Measurements from ENCODE around the gene NCS1.

The NCS1 gene

DNA sequence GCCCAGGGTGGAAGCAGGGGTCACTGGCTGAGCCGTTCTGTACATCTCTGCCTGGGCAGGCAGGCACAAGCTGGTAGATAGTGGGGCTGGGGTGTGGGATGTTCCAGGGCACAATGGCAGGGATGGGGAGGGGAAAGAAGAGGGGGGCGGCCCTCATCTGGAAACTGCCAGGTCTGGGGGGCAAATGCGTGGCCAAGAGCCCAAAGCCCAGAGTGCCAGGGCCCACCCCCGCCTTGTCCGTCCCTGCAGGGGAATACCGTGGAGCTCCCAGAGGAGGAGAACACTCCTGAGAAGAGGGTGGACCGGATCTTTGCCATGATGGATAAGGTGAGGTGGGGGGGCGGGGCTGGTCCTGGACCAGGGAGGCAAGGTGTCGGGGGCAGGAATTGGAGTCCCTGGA lies 50.6 kb downstream of the NCS1 start:
- Histone ChIP-seq H3K4me1 (ENCODE audit: insufficient read depth, low read length, poor library complexity, severe bottlenecking) (no peaks in the 10 kb centered on the region), H3K9me2 (replicated peaks; ENCODE audit: low read depth, low read length) (no peaks in the 10 kb centered on the region), H3K79me2 (ENCODE audit: insufficient read depth, low read length) (no peaks in the 10 kb centered on the region), H3K36me3 (ENCODE audit: insufficient read depth, low read length) (no peaks in the 10 kb centered on the region), H4K20me1 (ENCODE audit: insufficient read depth, low read length, poor library complexity, severe bottlenecking) (no peaks in the 10 kb centered on the region), H3K9me3 (ENCODE audit: insufficient read depth, low read depth, low read length) (no peaks in the 10 kb centered on the region), H3K4me3 (ENCODE audit: low read length, poor library complexity, severe bottlenecking) (no peak overlapping the region), H3K9ac (ENCODE audit: low read depth, low read length, poor library complexity, severe bottlenecking) (no peak overlapping the region), H3K4me2 (ENCODE audit: low read depth, low read length, poor library complexity, severe bottlenecking) (no peak overlapping the region), H2AFZ (ENCODE audit: low read length) (no peak overlapping the region), H3F3A (ENCODE audit: low read depth) (no peaks in the 10 kb centered on the region), H3K27me3 (ENCODE audit: insufficient read depth, low read length, poor library complexity, severe bottlenecking) (no peaks in the 10 kb centered on the region)
- TF ChIP-seq, protein P1, sequence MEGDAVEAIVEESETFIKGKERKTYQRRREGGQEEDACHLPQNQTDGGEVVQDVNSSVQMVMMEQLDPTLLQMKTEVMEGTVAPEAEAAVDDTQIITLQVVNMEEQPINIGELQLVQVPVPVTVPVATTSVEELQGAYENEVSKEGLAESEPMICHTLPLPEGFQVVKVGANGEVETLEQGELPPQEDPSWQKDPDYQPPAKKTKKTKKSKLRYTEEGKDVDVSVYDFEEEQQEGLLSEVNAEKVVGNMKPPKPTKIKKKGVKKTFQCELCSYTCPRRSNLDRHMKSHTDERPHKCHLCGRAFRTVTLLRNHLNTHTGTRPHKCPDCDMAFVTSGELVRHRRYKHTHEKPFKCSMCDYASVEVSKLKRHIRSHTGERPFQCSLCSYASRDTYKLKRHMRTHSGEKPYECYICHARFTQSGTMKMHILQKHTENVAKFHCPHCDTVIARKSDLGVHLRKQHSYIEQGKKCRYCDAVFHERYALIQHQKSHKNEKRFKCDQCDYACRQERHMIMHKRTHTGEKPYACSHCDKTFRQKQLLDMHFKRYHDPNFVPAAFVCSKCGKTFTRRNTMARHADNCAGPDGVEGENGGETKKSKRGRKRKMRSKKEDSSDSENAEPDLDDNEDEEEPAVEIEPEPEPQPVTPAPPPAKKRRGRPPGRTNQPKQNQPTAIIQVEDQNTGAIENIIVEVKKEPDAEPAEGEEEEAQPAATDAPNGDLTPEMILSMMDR (conservative IDR thresholded peaks at IDR 0.05; ENCODE audit: low read length) = no peak

DNA sequence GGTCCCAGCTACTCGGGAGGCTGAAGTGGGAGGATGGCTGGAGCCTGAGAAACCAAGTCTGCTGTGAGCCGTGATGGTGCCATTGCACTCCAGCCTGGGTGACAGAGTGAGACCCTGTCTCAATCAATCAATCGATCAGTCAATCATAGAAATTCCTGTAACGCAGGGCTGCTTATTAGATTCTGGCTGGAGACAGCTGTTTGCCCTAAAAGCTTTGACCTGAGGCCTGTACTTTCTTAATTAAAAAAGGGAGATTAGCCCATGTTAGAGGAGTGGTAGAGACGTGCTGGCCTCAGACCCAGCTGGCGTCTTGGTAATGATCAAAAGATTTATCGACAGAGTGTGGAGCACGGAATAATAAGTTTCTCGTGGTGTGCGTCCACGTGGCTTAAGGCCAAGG lies 52.9 kb downstream of the NCS1 start:
- no peaks in the 10 kb centered on the region for H3K4me1 ChIP-seq (ENCODE audit: insufficient read depth, low read length, poor library complexity, severe bottlenecking)
- H3K9me3 ChIP-seq (ENCODE audit: insufficient read depth, low read depth, low read length) = no peaks in the 10 kb centered on the region
- no peaks in the 10 kb centered on the region for H3K36me3 ChIP-seq (ENCODE audit: insufficient read depth, low read length)
- TF ChIP-seq, protein P1 (conservative IDR thresholded peaks at IDR 0.05; ENCODE audit: low read length) = no peak
- TF ChIP-seq EZH2phosphoT487 (IDR thresholded peaks at IDR 0.05; ENCODE audit: borderline replicate concordance) = no peak
- no peaks in the 10 kb centered on the region for H3K9me2 ChIP-seq (replicated peaks; ENCODE audit: low read depth, low read length)
- no peak overlapping the region for H2AFZ ChIP-seq (ENCODE audit: low read length)
- H4K20me1 ChIP-seq (ENCODE audit: insufficient read depth, low read length, poor library complexity, severe bottlenecking) = no peaks in the 10 kb centered on the region
- no peak overlapping the region for H3K4me3 ChIP-seq (ENCODE audit: low read length, poor library complexity, severe bottlenecking)
- no peak overlapping the region for H3K9ac ChIP-seq (ENCODE audit: low read depth, low read length, poor library complexity, severe bottlenecking)
- H3K27me3 ChIP-seq (ENCODE audit: insufficient read depth, low read length, poor library complexity, severe bottlenecking) = no peaks in the 10 kb centered on the region
- no peaks in the 10 kb centered on the region for H3F3A ChIP-seq (ENCODE audit: low read depth)
- H3K4me2 ChIP-seq (ENCODE audit: low read depth, low read length, poor library complexity, severe bottlenecking) = no peak overlapping the region
- H3K79me2 ChIP-seq (ENCODE audit: insufficient read depth, low read length) = no peaks in the 10 kb centered on the region

DNA sequence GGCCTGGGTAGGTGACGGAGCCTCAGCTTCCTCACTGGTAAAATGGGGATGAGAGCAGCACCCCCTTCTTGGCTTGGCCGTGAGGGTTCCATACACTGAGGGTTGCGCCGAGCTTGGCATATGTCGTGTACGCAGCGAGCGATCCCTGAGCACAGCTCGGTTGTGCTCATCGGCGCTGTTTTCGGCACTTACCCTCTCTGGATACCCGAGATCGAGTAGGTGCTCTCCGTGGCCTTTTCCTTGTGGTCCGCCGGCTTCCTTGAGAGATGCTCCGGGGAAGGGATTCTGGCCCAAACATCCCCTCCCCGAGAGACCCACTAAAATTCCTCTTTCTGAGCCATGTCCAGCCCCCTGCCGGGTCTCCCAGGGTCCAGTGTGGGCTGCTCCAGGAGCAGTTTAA lies 53.4 kb downstream of the NCS1 start:
- Histone ChIP-seq H3K9me2 (replicated peaks; ENCODE audit: low read depth, low read length) (no peaks in the 10 kb centered on the region), H3K36me3 (ENCODE audit: insufficient read depth, low read length) (no peaks in the 10 kb centered on the region), H3K9ac (ENCODE audit: low read depth, low read length, poor library complexity, severe bottlenecking) (no peak overlapping the region), H3K4me1 (ENCODE audit: insufficient read depth, low read length, poor library complexity, severe bottlenecking) (no peaks in the 10 kb centered on the region), H4K20me1 (ENCODE audit: insufficient read depth, low read length, poor library complexity, severe bottlenecking) (no peaks in the 10 kb centered on the region), H3K9me3 (ENCODE audit: insufficient read depth, low read depth, low read length) (no peaks in the 10 kb centered on the region), H3K79me2 (ENCODE audit: insufficient read depth, low read length) (no peaks in the 10 kb centered on the region), H3F3A (ENCODE audit: low read depth) (no peaks in the 10 kb centered on the region), H3K27me3 (ENCODE audit: insufficient read depth, low read length, poor library complexity, severe bottlenecking) (no peaks in the 10 kb centered on the region), H2AFZ (ENCODE audit: low read length) (no peak overlapping the region), H3K4me3 (ENCODE audit: low read length, poor library complexity, severe bottlenecking) (no peak overlapping the region), H3K4me2 (ENCODE audit: low read depth, low read length, poor library complexity, severe bottlenecking) (no peak overlapping the region)
- TF ChIP-seq, protein P1 (conservative IDR thresholded peaks at IDR 0.05; ENCODE audit: low read length) = no peak
- no peak for TF ChIP-seq EZH2phosphoT487 (IDR thresholded peaks at IDR 0.05; ENCODE audit: borderline replicate concordance)

Data from Loucy (cell line).